ENCODE data around the gene SAP30BP. TPM values are rescaled to one million over a fixed set of nuclear protein-coding genes. Genes with fewer than 3 reads are reported as not detected.

Gene SAP30BP
- total and polyA plus RNA-seq, 2 of the 13 experiments (the other 11 are each of a cell fraction or from before 2014, with no cell fraction given), result 67.7 to 99.4 TPM

DNA sequence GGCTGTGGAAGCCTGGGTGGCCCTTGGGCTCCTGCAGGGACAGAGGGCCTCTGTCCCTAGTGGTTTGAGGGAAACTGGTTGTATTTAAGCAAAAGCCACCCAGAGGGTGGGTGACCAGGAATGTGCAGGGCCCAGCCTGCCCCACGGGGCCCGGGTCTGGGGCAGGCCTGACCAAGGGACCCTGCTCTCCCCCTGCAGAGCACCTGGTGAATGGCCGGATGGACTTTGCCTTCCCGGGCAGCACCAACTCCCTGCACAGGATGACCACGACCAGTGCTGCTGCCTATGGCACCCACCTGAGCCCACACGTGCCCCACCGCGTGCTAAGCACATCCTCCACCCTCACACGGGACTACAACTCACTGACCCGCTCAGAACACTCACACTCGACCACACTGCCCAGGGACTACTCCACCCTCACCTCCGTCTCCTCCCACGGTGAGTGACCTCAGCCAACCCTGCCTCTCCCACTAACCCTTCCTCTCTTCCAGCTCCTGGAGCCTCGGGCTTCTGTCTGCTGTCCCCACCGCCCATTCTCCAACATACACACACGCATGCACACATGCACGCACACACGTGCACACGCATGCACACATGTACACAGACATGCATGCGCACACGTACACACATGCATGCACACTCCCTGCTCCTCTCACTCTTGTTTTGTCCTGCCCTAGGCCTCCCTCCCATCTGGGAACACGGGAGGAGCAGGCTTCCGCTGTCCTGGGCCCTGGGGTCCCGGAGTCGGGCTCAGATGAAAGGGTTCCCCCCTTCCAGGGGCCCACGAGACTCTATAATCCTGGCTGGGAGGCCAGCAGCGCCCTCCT, 87.5 kb downstream of the SAP30BP start (continued):
- TF ChIP-seq ZFP36L1 (CRISPR knock-in tag; IDR thresholded peaks at IDR 0.05) (peak; percentile 90; the same call in 1 of the 2 replicates), SP5 (CRISPR knock-in tag; IDR thresholded peaks at IDR 0.05; ENCODE audit: borderline replicate concordance, low read depth) (peak; percentile 50; the same call in 1 of the 2 replicates), ZNF451 (CRISPR knock-in tag; IDR thresholded peaks at IDR 0.05) (peak; percentile 78), BCL6 (CRISPR knock-in tag; IDR thresholded peaks at IDR 0.05) (peak; percentile 20; the same call in 1 of the 2 replicates), FOXP1 (IDR thresholded peaks at IDR 0.05) (no peak; the same call in 1 of the 2 replicates), FOXP1 (CRISPR knock-in tag; IDR thresholded peaks at IDR 0.05) (no peak), ZC3H13 (CRISPR knock-in tag; IDR thresholded peaks at IDR 0.05) (peak; percentile 87), SP1 (IDR thresholded peaks at IDR 0.05) (no peak), SP1 (CRISPR knock-in tag; IDR thresholded peaks at IDR 0.05) (peak; percentile 58), ZNF44 (CRISPR knock-in tag; IDR thresholded peaks at IDR 0.05) (peak; percentile 60; the same call in 1 of the 2 replicates), ARHGAP35 (CRISPR knock-in tag; IDR thresholded peaks at IDR 0.05; ENCODE audit: borderline replicate concordance) (no peak), NCOA1 (CRISPR knock-in tag; IDR thresholded peaks at IDR 0.05) (no peak), ZSCAN12 (CRISPR knock-in tag; IDR thresholded peaks at IDR 0.05) (no peak), TP53 (CRISPR knock-in tag; conservative IDR thresholded peaks at IDR 0.05) (no peak)
- TF ChIP-seq, protein P1, sequence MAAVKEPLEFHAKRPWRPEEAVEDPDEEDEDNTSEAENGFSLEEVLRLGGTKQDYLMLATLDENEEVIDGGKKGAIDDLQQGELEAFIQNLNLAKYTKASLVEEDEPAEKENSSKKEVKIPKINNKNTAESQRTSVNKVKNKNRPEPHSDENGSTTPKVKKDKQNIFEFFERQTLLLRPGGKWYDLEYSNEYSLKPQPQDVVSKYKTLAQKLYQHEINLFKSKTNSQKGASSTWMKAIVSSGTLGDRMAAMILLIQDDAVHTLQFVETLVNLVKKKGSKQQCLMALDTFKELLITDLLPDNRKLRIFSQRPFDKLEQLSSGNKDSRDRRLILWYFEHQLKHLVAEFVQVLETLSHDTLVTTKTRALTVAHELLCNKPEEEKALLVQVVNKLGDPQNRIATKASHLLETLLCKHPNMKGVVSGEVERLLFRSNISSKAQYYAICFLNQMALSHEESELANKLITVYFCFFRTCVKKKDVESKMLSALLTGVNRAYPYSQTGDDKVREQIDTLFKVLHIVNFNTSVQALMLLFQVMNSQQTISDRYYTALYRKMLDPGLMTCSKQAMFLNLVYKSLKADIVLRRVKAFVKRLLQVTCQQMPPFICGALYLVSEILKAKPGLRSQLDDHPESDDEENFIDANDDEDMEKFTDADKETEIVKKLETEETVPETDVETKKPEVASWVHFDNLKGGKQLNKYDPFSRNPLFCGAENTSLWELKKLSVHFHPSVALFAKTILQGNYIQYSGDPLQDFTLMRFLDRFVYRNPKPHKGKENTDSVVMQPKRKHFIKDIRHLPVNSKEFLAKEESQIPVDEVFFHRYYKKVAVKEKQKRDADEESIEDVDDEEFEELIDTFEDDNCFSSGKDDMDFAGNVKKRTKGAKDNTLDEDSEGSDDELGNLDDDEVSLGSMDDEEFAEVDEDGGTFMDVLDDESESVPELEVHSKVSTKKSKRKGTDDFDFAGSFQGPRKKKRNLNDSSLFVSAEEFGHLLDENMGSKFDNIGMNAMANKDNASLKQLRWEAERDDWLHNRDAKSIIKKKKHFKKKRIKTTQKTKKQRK (IDR thresholded peaks at IDR 0.05; ENCODE audit: low read length), result no peak
- TF ChIP-seq, protein P2, sequence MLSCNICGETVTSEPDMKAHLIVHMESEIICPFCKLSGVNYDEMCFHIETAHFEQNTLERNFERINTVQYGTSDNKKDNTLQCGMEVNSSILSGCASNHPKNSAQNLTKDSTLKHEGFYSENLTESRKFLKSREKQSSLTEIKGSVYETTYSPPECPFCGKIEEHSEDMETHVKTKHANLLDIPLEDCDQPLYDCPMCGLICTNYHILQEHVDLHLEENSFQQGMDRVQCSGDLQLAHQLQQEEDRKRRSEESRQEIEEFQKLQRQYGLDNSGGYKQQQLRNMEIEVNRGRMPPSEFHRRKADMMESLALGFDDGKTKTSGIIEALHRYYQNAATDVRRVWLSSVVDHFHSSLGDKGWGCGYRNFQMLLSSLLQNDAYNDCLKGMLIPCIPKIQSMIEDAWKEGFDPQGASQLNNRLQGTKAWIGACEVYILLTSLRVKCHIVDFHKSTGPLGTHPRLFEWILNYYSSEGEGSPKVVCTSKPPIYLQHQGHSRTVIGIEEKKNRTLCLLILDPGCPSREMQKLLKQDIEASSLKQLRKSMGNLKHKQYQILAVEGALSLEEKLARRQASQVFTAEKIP (CRISPR knock-in tag; IDR thresholded peaks at IDR 0.05; ENCODE audit: borderline replicate concordance), result no peak
- TF ChIP-seq, protein P3, sequence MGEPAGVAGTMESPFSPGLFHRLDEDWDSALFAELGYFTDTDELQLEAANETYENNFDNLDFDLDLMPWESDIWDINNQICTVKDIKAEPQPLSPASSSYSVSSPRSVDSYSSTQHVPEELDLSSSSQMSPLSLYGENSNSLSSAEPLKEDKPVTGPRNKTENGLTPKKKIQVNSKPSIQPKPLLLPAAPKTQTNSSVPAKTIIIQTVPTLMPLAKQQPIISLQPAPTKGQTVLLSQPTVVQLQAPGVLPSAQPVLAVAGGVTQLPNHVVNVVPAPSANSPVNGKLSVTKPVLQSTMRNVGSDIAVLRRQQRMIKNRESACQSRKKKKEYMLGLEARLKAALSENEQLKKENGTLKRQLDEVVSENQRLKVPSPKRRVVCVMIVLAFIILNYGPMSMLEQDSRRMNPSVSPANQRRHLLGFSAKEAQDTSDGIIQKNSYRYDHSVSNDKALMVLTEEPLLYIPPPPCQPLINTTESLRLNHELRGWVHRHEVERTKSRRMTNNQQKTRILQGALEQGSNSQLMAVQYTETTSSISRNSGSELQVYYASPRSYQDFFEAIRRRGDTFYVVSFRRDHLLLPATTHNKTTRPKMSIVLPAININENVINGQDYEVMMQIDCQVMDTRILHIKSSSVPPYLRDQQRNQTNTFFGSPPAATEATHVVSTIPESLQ (CRISPR knock-in tag; conservative IDR thresholded peaks at IDR 0.05), result no peak
- TF ChIP-seq, protein P4, sequence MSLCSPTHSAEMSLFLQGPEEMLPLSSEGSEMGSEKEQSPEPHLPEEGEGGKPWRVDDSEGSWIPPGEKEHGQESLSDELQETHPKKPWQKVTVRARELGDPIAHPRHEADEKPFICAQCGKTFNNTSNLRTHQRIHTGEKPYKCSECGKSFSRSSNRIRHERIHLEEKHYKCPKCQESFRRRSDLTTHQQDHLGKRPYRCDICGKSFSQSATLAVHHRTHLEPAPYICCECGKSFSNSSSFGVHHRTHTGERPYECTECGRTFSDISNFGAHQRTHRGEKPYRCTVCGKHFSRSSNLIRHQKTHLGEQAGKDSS (CRISPR knock-in tag; IDR thresholded peaks at IDR 0.05; ENCODE audit: borderline replicate concordance, low read depth), result peak; percentile 81
- TF ChIP-seq, protein P5, sequence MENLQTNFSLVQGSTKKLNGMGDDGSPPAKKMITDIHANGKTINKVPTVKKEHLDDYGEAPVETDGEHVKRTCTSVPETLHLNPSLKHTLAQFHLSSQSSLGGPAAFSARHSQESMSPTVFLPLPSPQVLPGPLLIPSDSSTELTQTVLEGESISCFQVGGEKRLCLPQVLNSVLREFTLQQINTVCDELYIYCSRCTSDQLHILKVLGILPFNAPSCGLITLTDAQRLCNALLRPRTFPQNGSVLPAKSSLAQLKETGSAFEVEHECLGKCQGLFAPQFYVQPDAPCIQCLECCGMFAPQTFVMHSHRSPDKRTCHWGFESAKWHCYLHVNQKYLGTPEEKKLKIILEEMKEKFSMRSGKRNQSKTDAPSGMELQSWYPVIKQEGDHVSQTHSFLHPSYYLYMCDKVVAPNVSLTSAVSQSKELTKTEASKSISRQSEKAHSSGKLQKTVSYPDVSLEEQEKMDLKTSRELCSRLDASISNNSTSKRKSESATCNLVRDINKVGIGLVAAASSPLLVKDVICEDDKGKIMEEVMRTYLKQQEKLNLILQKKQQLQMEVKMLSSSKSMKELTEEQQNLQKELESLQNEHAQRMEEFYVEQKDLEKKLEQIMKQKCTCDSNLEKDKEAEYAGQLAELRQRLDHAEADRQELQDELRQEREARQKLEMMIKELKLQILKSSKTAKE (CRISPR knock-in tag; IDR thresholded peaks at IDR 0.05; ENCODE audit: borderline replicate concordance), result peak; percentile 74; the same call in 1 of the 2 replicates
